OCI-LY1 (cell line): Measurements from ENCODE around the gene C2.
"Not testable (repeated sequence)": the region's sequence is repeated elsewhere in the genome, so short reads cannot be mapped to it uniquely, and the experiment has no call there.

Experiments used
- H2AFZ ChIP-seq: fragments of 200-600 bp; sonication (generic), shearing (Covaris generic); 2 replicates; pipeline ENCODE4 v1.6.0; 2014; ENCODE audit warnings: antibody characterized with exemption, mild to moderate bottlenecking, low read length
- H3F3A ChIP-seq: fragments of 200-600 bp; sonication (generic), shearing (Covaris generic); 2 replicates; pipeline ENCODE4 v1.6.0; 2014; ENCODE audit warnings: mild to moderate bottlenecking, antibody characterized with exemption, low read length, moderate library complexity; ENCODE audit not compliant: insufficient read depth
- H3K27ac ChIP-seq: fragments of 200-600 bp; sonication (generic); 2 replicates; pipeline ENCODE4 v1.5.1; 2014; ENCODE audit warnings: low read length, mixed run types, mild to moderate bottlenecking, low read depth; ENCODE audit not compliant: poor library complexity, severe bottlenecking
- H3K27me3 ChIP-seq: fragments of 200-600 bp; sonication (generic); 2 replicates; pipeline ENCODE4 v1.6.0; 2014; ENCODE audit warnings: antibody characterized with exemption, mild to moderate bottlenecking, low read length, moderate library complexity; ENCODE audit not compliant: insufficient read depth
- H3K36me3 ChIP-seq: fragments of 200-600 bp; sonication (generic); 2 replicates; pipeline ENCODE4 v1.6.1; 2014; ENCODE audit warnings: mild to moderate bottlenecking, antibody characterized with exemption, low read length, moderate library complexity, mixed read lengths; ENCODE audit not compliant: insufficient read depth
- H3K4me1 ChIP-seq: fragments of 200-600 bp; sonication (generic); 2 replicates; pipeline ENCODE4 v1.5.1; 2014; ENCODE audit warnings: mild to moderate bottlenecking, low read length, moderate library complexity; ENCODE audit not compliant: insufficient read depth, severe bottlenecking
- H3K4me2 ChIP-seq: fragments of 200-600 bp; sonication (generic), shearing (Covaris generic); 2 replicates; pipeline ENCODE4 v1.6.1; 2014; ENCODE audit warnings: low read length
- H3K4me3 ChIP-seq: fragments of 200-600 bp; sonication (generic); 2 replicates; pipeline ENCODE4 v1.5.1; 2014; ENCODE audit warnings: low read length, low read depth, mild to moderate bottlenecking, mixed read lengths; ENCODE audit not compliant: poor library complexity, severe bottlenecking
- H3K79me2 ChIP-seq: fragments of 200-600 bp; shearing (Covaris generic); 2 replicates; pipeline ENCODE4 v1.6.1; 2016; ENCODE audit warnings: mixed run types, low read length, mixed read lengths; ENCODE audit not compliant: insufficient read depth
- H3K9ac ChIP-seq: fragments of 200-600 bp; sonication (generic), shearing (Covaris generic); 2 replicates; pipeline ENCODE4 v1.6.1; 2014; ENCODE audit warnings: mild to moderate bottlenecking, low read length, mixed read lengths
- H3K9me2 ChIP-seq: fragments of 200-600 bp; sonication (generic), shearing (Covaris generic); 2 replicates; pipeline ENCODE4 v1.6.1; 2014; ENCODE audit warnings: low read depth, mild to moderate bottlenecking, low read length, mixed read lengths
- H3K9me3 ChIP-seq: fragments of 200-600 bp; shearing (Covaris generic); 2 replicates; pipeline ENCODE4 v1.6.1; 2014; ENCODE audit warnings: low read length, mixed read lengths
- H4K20me1 ChIP-seq: fragments of 200-600 bp; sonication (generic), shearing (Covaris generic); 2 replicates; pipeline ENCODE4 v1.6.0; 2016; ENCODE audit warnings: mild to moderate bottlenecking, low read length; ENCODE audit not compliant: insufficient read depth
- EZH2 ChIP-seq: fragments of 200-600 bp; sonication (generic), shearing (Covaris generic); IDR thresholded peaks from 2 replicates; pipeline ENCODE4 v1.8.0; 2017; ENCODE audit warnings: borderline replicate concordance, mixed run types, mild to moderate bottlenecking, antibody characterized with exemption, low read length, moderate library complexity, mixed read lengths
- TF ChIP-seq, protein P1 (sequence below): fragments of 200-600 bp; sonication (generic), shearing (Covaris generic); IDR thresholded peaks from 2 replicates; pipeline ENCODE4 v1.5.1; 2017; ENCODE audit warnings: mild to moderate bottlenecking, antibody characterized with exemption, low read length, moderate library complexity, mixed read lengths

C2 gene

DNA sequence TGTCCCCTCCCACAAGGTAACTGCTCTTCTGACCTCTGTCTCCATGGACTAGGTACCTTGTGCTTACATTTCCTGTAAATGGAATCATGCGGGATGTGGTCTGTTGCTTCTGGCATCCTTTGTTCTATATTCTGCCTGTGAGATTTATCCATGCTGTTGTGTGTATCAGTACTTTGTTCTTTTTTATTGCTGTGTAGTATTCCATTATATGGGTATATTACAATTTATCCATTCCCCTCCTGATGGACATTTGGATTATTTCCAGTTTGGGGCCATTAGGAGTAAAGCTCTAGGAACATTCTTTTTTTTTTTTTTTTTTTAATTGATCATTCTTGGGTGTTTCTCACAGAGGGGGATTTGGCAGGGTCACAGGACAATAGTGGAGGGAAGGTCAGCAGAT is 3.4 kb downstream of the C2 start:
- no peak for TF ChIP-seq EZH2
- TF ChIP-seq, protein P1, sequence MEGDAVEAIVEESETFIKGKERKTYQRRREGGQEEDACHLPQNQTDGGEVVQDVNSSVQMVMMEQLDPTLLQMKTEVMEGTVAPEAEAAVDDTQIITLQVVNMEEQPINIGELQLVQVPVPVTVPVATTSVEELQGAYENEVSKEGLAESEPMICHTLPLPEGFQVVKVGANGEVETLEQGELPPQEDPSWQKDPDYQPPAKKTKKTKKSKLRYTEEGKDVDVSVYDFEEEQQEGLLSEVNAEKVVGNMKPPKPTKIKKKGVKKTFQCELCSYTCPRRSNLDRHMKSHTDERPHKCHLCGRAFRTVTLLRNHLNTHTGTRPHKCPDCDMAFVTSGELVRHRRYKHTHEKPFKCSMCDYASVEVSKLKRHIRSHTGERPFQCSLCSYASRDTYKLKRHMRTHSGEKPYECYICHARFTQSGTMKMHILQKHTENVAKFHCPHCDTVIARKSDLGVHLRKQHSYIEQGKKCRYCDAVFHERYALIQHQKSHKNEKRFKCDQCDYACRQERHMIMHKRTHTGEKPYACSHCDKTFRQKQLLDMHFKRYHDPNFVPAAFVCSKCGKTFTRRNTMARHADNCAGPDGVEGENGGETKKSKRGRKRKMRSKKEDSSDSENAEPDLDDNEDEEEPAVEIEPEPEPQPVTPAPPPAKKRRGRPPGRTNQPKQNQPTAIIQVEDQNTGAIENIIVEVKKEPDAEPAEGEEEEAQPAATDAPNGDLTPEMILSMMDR = no peak
- H3K4me1 ChIP-seq = no peaks in the 10 kb centered on the region
- no peaks in the 10 kb centered on the region; the same call in 1 of the 2 replicates for H3K36me3 ChIP-seq
- no peak overlapping the region for H3K27ac ChIP-seq
- no peaks in the 10 kb centered on the region for H3F3A ChIP-seq
- no peak overlapping the region for H3K9ac ChIP-seq
- H3K27me3 ChIP-seq = peaks cover 11% of the 10 kb centered on the region; the same call in 1 of the 2 replicates
- H3K79me2 ChIP-seq = no peaks in the 10 kb centered on the region
- H3K9me3 ChIP-seq = no peaks in the 10 kb centered on the region; the same call in 1 of the 2 replicates
- no peaks in the 10 kb centered on the region for H4K20me1 ChIP-seq
- no peaks in the 10 kb centered on the region for H3K9me2 ChIP-seq
- no peak overlapping the region for H3K4me2 ChIP-seq
- no peak overlapping the region for H2AFZ ChIP-seq
- H3K4me3 ChIP-seq = no peak overlapping the region

DNA sequence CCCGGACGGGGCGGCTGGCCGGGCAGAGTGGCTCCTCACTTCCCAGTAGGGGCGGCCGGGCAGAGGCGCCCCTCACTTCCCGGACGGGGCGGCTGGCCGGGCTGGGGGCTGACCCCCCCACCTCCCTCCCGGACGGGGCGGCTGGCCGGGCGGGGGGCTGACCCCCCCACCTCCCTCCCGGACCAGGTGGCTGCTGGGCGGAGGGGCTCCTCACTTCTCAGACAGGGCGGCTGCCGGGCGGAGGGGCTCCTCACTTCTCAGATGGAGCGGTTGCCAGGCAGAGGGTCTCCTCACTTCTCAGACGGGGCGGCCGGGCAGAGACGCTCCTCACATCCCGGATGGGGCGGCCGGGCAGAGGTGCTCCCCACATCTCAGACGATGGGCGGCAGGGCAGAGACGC is 4.6 kb downstream of the C2 start:
- H3K4me2 ChIP-seq, H3F3A ChIP-seq, H3K4me3 ChIP-seq, H3K36me3 ChIP-seq, H3K4me1 ChIP-seq, H3K9me2 ChIP-seq, H4K20me1 ChIP-seq, H3K9me3 ChIP-seq, H3K9ac ChIP-seq, H3K79me2 ChIP-seq, H3K27ac ChIP-seq, H2AFZ ChIP-seq, H3K27me3 ChIP-seq: not testable (repeated sequence)

DNA sequence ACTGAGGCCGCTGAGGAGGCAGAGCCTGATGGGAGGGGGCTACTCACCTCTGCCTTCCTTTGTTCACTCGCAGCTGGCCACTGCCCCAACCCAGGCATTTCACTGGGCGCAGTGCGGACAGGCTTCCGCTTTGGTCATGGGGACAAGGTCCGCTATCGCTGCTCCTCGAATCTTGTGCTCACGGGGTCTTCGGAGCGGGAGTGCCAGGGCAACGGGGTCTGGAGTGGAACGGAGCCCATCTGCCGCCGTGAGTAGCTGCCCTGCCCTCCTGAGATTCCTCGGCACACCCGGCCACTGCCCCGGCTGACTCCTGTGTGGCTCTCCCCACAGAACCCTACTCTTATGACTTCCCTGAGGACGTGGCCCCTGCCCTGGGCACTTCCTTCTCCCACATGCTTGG is 6.0 kb downstream of the C2 start:
- Histone ChIP-seq H3K79me2 (no peaks in the 10 kb centered on the region), H3K9me3 (no peaks in the 10 kb centered on the region), H3K9me2 (no peaks in the 10 kb centered on the region), H2AFZ (no peak overlapping the region), H3K27me3 (peaks cover 2% of the 10 kb centered on the region; the same call in 1 of the 2 replicates), H3K4me3 (no peak overlapping the region), H3K9ac (no peak overlapping the region), H3K4me1 (no peaks in the 10 kb centered on the region), H3K36me3 (no peaks in the 10 kb centered on the region), H4K20me1 (no peaks in the 10 kb centered on the region), H3K27ac (no peak overlapping the region), H3K4me2 (no peak overlapping the region), H3F3A (no peaks in the 10 kb centered on the region)
- TF ChIP-seq, protein P1 = no peak
- TF ChIP-seq EZH2 = no peak

DNA sequence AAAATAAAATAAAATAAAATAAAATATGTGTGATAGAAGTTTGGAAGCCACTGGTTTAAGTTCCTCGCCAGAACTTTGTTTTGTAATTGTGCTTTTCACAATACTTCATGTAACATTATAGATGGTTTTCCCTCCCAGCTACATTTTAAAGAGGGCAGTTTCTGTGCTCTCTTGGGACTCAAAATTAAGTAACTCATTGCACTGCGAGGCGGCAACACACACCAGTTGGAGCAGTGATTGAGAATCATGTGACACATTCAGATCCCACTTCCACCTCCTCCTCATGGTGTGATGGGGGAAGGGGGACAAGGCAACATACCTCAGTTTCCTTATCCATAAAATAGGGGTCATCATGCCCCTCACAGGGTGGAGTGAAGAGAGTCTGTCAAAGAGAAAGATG is 7.5 kb downstream of the C2 start:
- Histone ChIP-seq H3K4me2 (no peak overlapping the region), H3K4me3 (no peak overlapping the region), H3K9me2 (no peaks in the 10 kb centered on the region), H3K79me2 (no peaks in the 10 kb centered on the region), H3K4me1 (no peaks in the 10 kb centered on the region), H3K27me3 (no peaks in the 10 kb centered on the region), H3K9me3 (no peaks in the 10 kb centered on the region), H2AFZ (no peak overlapping the region), H3F3A (no peaks in the 10 kb centered on the region), H4K20me1 (no peaks in the 10 kb centered on the region), H3K36me3 (no peaks in the 10 kb centered on the region), H3K27ac (no peak overlapping the region), H3K9ac (no peak overlapping the region)
- no peak for TF ChIP-seq EZH2
- TF ChIP-seq, protein P1 = no peak
